Activated CD8-positive, alpha-beta memory T cell treated with anti-CD3 and anti-CD28 coated beads, Interleukin-2, amount 50 U/mL, for 48 hours (primary cell): Measurements from ENCODE around the gene DSCAML1.

ENCODE experiments used
- DNase-seq: peaks from one replicate; pipeline ENCODE4 v3.0.0-alpha.2; 2020

Gene DSCAML1

DNA sequence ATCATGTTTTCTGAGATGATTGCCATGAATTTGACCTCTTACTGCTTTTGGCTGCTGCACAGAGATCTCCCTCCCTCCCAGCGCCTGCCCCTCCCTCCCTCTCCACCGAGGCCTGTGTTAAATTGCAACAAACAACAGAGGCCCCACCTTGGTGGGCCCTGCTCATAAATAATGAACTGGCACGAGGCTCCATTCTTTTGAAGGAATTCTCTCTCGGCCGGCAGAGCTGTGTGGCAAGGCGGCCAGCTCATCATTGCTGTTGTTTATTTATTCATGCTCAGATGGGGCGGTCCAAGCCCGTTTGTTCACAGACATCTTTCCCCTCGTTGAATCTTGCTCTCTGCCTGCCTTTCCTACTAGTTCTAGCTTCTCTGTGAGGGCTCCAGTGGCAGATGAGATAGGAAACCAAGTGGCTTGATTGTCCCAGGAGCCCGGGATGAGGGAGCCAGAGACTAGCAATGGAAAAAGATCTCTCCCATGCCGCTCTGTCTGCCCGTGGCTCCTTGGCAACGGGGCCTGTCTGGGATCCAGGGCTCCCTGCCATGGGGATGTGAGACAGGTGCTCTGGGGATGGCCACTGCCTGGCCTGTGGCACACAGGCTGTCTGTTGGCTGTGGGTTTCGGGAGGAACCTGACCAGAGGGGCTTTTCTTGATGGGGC, 192.6 kb downstream of the DSCAML1 start:
- DNase-seq, result no peak

GRCh38 chr11:117603932-117604331, 193.1 kb downstream of the DSCAML1 start:
- no peak for DNase-seq

DNA sequence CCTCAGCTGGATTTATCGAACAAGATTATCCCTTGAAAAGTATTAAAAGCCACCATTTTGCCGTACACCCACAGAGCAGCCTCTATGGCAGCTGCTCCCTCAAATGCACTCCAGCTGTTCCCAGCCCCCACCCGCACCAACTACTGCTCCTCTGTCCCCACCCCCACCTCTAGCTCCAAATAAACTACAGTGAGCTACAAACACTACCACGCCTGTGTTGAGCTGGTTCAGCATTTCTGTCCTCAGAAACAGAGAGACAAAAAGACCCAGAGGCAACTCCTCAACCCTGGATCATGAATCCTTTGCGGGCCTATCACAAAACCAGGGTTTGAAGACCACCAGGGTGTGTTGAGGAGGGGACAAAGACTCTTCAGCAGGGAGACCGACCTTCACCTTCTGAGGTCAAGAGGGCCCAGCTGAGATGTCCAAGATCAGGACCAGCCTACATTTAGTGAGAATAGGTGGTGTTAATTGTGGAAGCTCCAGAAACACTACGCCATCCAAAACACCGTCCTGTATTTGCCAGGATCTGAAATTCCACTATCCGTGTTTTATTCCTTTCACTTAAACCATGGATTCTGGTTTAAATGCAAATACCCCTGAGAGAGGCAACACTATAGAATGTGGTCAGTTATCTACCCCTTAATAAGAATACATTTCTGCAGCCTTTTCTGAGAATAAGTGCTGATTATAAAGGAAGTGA, 195.9 kb downstream of the DSCAML1 start:
- no peak for DNase-seq

DNA sequence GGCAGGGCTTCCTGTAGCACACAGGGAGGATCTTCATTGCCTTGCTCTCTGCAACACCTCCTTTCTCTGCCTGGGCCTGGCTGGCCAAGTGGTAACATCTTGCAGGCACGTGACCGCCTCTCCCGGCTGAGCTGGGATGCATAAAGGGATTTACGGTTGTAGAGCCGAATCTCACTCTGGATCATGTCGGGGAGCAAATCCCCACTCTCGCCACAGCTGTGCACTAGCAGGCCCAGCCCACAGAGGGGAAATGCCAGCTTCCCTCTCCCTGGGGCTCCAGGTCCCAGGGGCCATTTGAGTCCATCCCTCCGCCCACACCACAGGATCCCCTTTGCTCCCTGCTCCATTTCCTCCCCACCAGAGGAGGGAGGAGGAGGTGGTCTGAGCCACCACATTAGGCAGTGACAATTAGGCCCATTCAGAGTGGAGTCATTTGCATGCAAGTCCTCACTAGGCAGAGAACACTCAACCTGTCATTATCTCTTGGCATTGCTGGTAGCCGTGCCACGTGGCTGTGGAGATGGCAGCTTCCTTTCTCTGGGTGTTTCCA, 196.7 kb downstream of the DSCAML1 start:
- DNase-seq, result no peak

GRCh38 chr11:117597071-117597470, 199.9 kb downstream of the DSCAML1 start:
- peak; percentile 76 for DNase-seq

GRCh38 chr11:117595440-117595839, 201.6 kb downstream of the DSCAML1 start:
- DNase-seq, result no peak

DNA sequence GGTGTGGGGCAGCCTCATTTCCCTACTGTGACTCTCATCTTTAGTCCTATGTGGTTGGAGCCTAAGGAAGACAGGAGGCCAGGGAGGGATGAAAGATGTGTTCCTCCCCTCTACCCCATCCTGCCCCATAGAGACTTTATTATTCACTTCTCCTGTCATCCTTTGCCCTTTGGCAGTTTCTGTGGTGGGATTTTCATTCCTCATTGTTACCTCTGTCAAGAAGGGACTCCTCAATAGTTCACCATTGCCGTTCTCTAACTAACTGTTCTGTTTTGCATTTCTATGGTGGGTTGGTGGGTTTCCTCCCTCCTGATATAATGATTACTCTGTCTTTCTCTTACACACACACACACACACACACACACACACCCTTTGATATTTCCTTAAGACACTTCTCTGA, 202.3 kb downstream of the DSCAML1 start:
- DNase-seq, result no peak

DNA sequence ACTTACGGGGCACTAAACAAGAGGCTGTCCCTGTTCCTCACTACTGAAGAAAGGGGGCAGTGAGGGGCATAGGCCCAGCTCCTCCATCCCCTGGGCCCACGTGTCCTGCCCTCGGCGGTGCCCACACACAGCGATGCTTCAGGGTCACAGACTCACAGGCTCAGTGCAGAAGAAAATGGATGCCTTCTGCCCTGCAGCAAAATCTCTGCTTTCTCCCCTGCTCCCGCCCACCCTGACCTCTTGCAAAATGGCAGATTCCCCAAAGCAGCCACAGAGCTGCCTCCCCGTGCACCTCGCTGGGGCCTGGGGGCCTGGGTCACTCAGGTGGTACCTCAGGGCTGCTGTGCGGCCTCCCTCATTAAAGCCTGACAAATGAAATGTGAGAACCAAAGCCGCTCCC, 204.0 kb downstream of the DSCAML1 start:
- no peak for DNase-seq

DNA sequence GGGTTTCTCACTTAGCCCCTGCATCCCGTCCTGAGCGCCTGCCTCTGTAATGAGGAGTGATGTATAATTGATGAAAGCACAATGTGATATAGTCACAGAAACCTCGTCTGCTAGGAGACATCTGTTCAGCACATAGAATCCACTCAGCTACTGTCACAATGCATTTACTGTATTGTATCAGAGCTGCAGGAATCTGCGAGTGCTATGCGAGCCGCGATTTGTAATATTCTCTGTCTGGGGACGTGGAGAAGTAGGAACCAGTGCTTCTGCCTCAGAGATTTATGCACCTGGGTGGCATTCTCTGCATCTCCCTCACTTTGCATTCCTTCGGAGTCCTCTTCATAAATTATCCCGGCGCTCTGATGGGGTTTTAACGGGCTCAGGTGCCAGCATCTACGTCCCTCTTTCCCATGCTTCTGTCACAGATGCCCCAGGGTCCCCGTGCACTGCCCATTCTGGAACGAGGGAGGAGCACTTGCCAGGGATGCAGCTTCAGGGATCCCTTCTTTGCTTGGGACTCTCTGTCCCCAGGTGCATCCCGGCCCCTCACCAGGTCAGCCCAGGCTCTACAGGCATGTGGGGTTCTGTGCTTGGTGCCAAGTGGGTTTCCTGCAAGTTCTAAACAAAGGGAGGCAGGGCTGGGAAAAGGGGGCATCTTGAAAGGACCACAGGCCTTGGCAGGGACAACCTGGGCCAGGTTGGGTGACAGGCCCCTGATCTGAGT, 205.5 kb downstream of the DSCAML1 start:
- no peak for DNase-seq

- DNase-seq, result no peak
Measured at GRCh38 chr11:117589063-117589462, 208.0 kb downstream of the DSCAML1 start.

DNA sequence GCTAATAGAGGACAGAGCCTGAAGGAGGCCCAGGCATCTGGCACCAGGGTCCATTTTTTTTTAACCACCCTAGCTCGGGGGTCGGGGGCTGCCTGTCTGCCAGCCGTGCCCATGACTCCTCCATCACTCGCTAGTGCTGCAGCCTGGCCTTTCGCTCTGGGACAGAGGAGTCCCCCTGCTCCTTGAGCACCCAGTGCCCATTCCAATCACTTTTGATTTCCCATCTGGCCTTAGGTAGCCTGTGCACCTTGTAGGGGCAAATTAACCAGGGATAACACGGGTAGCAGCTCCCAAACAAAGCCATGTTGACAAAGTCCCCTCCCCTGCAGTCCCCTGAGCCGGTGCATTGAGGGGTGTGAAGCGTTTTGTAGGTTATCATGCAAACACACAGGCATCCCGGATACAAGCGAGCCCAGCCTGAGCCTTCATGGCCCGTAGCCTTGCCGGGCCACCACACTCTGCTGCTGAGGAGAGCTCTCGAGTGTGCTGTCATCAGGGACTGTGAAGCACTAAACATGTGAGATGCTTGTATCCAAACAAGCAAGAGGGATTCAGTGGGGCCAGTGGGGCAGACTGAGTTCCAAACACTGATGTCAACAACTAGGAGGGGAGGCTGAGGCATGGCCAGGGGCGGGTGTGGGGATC, 208.7 kb downstream of the DSCAML1 start:
- no peak for DNase-seq

DNA sequence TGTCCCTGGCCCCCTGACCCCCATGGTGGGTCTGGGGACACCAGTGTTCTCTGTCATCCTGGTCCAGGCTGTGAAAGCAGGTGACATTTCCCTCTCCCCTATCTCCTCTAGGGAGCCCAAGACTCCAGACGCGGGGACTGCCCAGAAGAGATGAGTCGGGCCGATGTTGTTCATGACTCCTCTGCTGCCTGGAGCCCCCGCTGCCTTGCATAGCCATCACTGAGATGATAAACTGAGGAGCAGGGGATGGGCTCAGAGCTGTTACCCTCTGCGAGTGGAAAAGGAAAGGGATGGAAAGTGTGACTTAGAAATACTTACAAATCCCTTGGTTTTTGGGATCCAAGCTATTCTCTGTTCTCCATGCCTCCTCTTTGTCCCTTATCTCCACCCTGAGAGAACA, 209.6 kb downstream of the DSCAML1 start:
- no peak for DNase-seq

- no peak for DNase-seq
Measured at GRCh38 chr11:117586392-117586791, 210.6 kb downstream of the DSCAML1 start.

DNA sequence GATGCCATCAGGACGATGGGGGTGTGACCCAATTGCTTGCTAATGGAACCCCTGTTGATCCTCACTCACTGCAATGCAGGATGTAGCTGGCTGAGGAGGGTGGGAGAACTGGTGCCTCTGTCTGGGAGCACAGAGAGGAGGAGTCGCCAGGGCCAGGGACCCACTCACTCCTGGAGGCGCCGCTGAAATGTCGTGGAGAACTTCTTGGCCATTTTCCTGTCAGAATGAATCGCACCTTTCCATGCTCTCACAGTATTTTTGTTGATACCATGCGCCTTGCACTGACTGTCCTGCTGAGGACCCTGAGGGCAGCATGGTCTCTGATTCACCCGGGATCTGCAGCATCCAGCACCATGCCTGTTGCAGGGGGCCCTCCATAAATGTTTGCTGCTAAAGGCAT, 211.4 kb downstream of the DSCAML1 start:
- DNase-seq, result no peak

DNA sequence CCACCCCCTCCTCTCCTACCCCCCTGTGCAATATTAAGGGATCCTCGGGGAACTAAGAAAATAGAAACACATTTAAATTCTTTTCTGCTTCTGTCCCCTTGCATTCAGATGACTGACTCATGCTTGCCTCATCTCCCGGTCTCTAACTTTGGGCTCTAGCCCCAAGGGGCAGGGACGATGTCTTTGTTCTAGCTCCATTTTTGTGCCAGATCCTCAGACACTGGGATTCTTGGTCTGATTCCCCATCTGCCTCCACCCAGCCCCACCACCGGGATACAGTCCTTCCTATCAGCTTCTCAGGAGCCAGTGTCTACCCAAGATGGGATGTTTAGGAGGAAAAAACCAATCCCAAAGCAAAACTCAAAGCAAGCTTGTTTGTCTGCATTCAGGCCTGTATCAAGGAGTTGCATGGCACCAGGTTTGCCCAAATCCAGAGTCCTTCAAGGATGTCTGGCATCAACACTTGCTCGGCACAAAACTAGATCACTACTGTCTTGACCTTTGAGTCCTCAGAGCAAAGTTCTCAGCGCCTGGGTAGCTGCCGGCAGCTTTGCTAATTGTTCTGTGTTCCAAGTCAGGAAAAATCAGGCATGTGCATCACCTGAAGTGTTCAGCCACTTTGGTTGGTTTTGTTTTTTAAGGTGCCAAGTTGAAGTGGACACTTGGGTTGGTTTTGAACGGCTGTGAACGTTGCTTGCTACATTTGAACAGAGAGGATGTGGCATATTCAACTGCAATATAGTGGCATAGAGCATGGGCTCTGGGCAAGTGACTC, 212.8 kb downstream of the DSCAML1 start:
- no peak for DNase-seq

- DNase-seq, result no peak
Measured at GRCh38 chr11:117583063-117583801, 213.8 kb downstream of the DSCAML1 start.

GRCh38 chr11:117582433-117582832, 214.6 kb downstream of the DSCAML1 start:
- DNase-seq, result no peak

DNA sequence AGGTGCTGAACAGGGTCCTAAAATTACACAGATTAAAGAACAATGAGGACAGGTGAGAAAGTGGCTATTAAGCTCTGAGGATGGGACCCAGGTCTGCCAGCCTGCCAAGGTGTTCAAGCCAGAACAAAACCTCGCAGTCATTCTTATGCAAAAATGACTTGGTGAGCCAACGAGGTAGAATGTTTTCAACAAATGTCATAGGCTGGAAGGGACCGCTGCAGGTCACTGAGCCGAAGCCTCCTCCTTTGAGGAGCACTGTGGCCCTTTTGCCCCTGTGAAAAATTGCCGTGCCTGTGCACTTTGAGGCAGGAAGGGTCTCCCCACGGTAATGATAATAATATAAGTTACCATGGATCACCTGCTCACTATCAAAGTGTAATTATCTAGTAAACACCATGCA, 216.2 kb downstream of the DSCAML1 start:
- DNase-seq, result no peak

DNA sequence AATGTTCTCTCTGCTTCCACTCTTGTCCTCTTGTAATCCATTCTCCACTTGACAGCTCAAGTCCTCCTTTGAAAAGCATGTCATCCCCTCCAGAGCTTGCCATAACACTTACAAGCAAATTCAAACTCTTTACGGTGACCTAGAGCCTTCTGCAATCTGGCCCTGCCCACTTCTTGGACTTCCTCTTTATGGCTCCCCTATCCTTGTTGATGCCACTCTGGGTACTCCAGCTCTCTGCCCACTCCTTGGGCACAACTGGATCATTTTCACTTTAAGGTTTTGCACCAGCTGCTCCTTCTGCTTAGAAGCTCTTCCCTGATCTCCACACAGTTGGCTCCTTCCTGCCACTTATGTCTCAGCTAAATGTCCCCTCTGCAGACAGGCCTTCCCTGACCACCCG, 217.9 kb downstream of the DSCAML1 start:
- no peak for DNase-seq

GRCh38 chr11:117575856-117576255, 221.2 kb downstream of the DSCAML1 start:
- DNase-seq, result no peak

- no peak for DNase-seq
Measured at GRCh38 chr11:117574551-117574950, 222.5 kb downstream of the DSCAML1 start.

DNA sequence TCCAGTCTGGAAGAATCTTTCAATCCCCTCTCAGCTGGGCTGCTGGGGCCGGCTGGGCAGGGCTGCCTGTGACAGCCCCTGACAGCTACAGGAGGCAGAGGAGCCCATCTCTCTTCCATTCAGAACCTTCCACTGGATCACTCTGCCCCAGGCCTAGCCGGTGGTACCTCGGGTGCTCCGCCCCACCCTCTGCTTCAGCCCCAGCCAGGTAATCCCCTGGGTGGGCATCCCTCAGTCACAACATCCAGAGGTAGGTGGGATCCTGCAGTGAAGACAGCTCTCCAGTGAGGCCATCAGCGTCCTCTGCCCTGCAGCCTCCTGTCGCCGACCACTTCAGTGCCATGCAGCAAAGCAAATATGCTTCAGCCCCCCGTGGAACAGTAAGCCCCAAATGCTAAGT, 223.7 kb downstream of the DSCAML1 start:
- no peak for DNase-seq
